Measurements from ENCODE around the gene GRAMD2A.

Gene GRAMD2A

DNA sequence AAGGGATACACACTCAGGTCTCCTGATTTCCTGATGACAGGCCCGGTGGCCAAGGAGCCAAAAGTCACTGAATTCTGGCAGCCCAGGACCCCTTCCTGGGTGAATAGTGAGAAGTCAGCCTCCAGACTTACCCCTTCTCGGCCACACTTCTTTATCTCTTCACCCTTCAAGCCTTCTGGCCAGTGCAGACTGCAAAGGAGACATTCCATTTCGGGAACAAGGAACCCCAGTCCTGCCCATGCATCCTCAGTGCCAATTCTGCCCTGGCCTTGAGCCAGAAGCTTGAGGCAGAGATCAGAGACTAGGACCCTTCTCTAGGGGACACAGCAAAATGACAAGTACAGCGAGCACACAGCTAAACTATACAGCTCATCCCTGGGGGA is 28.8 kb downstream of the GRAMD2A start:
- no peak overlapping the region for H3K4me3 ChIP-seq (ENCODE audit: low read depth, low read length)
- TF ChIP-seq, protein P1, sequence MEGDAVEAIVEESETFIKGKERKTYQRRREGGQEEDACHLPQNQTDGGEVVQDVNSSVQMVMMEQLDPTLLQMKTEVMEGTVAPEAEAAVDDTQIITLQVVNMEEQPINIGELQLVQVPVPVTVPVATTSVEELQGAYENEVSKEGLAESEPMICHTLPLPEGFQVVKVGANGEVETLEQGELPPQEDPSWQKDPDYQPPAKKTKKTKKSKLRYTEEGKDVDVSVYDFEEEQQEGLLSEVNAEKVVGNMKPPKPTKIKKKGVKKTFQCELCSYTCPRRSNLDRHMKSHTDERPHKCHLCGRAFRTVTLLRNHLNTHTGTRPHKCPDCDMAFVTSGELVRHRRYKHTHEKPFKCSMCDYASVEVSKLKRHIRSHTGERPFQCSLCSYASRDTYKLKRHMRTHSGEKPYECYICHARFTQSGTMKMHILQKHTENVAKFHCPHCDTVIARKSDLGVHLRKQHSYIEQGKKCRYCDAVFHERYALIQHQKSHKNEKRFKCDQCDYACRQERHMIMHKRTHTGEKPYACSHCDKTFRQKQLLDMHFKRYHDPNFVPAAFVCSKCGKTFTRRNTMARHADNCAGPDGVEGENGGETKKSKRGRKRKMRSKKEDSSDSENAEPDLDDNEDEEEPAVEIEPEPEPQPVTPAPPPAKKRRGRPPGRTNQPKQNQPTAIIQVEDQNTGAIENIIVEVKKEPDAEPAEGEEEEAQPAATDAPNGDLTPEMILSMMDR (IDR thresholded peaks at IDR 0.05; ENCODE audit: low read depth, low read length, missing control alignments), result no peak
- no peak for DNase-seq (ENCODE audit: low read depth)

DNA sequence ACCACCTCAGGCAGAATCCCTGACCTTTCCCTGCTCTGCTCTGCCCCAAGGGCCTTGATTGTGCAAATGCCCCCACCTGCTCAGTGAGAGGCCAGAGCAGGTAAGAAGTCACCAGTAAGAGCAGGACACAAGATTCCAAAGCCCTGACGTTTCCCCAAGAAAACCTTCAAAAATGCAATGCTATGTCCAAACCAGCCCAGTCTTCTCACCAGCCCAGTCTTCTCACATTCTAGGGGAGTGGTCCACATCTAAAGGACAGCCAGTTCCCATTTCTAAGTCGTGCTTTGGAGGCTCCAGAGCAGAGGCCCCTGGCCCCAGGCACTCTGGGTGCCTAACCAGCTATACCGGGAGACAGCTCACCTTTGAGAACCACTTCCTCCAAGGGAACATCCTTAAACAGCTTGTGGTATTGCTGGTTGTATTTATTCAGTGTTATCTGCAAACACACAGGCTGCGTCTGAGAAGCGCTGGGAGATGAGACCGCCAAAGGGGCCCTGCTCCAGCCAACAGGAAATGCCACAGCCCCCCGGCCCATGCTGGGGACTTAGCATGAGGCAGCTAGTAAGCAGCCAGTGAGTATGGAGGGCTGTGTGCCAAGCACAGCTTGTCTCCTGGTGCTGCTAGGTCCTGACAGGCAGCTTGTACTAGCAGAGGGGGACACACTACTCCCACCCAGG is 29.3 kb downstream of the GRAMD2A start:
- DNase-seq (ENCODE audit: low read depth), result no peak
- TF ChIP-seq, protein P1 (IDR thresholded peaks at IDR 0.05; ENCODE audit: low read depth, low read length, missing control alignments), result no peak
- H3K4me3 ChIP-seq (ENCODE audit: low read depth, low read length), result no peak overlapping the region

DNA sequence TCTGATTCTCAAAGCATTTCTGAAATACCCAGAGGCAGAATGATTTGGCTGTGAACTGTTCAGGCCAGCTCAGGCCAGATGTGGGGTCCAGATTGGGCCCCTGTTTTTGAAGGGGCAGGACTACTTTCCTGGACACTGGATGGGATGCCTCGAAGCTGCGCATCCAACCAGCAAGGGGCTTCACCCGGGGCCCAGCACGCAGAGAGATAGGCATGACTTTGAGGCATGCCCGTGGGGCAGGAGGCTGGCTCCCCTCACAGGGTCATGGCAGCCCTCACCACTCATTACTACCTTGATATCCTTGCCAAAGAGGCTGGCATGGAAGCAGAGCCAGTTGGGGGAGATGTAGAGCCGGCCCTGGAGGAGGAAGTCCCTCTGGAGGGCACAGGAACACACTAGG is 30.1 kb downstream of the GRAMD2A start:
- TF ChIP-seq, protein P1 (IDR thresholded peaks at IDR 0.05; ENCODE audit: low read depth, low read length, missing control alignments), result no peak
- no peak overlapping the region for H3K4me3 ChIP-seq (ENCODE audit: low read depth, low read length)
- DNase-seq (ENCODE audit: low read depth), result no peak

DNA sequence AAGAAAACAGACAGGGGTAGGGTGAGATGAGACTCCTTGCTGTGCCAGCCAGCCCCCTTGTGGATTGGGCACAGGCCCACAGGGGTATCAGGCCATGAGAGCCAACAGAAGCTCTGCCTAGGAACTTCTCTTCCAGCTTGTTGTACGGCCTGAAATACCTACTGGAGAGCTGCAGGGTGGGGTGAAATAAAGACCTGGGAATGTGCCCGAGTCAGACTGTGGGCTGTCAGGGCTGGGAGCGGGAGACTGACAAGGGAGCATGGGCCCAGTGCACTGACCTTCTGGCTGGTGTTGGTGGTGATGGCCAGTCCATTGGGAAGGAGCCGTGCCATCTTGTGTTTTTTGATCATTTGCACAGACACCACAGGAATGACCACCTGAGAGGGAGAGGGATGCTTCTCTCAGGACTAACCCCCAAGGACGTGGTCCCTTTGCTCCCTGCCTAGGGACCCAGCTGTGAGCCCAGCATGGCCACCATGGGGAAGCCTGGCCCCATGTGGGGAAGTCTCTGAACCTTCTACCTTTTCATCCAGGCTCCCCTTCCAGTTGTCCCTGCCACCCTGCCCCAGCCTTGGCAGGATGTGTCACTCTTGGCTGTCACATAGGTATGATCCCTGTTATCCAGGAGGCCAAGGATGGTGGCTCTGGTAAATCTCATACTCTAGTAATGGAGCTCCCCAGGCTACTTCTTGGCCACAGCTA is 30.7 kb downstream of the GRAMD2A start:
- H3K4me3 ChIP-seq (ENCODE audit: low read depth, low read length), result no peak overlapping the region
- TF ChIP-seq, protein P1 (IDR thresholded peaks at IDR 0.05; ENCODE audit: low read depth, low read length, missing control alignments), result no peak
- DNase-seq (ENCODE audit: low read depth), result no peak

DNA sequence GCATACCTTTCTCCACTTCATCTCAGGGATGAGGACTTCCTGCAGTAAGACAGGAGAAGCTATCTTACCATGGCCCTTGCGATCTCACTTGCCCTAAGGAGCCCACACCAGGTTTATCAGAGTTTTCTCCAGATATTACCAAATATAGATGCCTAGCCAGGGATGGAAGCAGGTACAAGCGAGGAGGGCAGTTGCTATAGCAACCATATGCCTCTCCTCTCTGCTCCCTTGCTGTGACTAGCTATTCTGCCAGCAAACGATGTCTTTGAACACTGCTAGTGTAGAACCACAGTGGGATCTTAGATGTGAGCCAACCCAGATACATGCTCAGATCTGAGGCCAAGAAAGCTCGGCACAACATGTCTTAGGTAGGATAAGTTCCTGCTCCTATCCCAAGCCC is 33.9 kb downstream of the GRAMD2A start:
- DNase-seq (ENCODE audit: low read depth), result no peak
- TF ChIP-seq, protein P1 (IDR thresholded peaks at IDR 0.05; ENCODE audit: low read depth, low read length, missing control alignments), result no peak

DNA sequence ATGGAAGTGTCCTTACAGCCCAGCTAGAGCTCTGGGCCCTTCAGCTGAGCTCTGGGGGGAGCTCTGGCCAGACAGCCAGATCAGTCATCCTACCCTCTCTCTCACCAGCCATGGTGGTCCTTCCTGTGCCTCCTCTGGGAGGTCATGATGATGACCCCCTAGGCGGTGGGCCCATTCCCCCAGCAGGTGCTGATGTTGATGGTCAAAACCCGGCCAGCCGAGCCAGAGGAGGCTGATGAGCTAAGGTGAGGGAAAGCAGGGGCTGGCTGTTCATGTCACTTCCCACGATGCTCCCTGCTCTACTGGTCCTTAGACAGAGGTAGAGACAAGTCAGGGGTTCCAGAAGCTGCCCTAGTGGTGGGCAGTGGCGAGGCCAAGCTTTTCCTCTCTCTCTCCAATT is 35.0 kb downstream of the GRAMD2A start:
- no peak for DNase-seq (ENCODE audit: low read depth)
- no peak overlapping the region for H3K4me3 ChIP-seq (ENCODE audit: low read depth, low read length)
- TF ChIP-seq, protein P1 (IDR thresholded peaks at IDR 0.05; ENCODE audit: low read depth, low read length, missing control alignments), result no peak

More for the DNA sequence above, 33.9 kb downstream of the GRAMD2A start:
- no peak overlapping the region for H3K4me3 ChIP-seq (ENCODE audit: low read depth, low read length)

Data from GM12864 (cell line).